Kidney (tissue), 14 donors: Measurements from ENCODE around the gene PFDN1. TPM values are rescaled to one million over a fixed set of nuclear protein-coding genes. Genes with fewer than 3 reads are reported as not detected.
A peak's percentile ranks its signal among the peaks of the same experiment; 100 is the strongest.

ENCODE experiments used
- DNase-seq, 5 donors: peaks; one replicate each; pipeline ENCODE4 v3.0.0-alpha.2; 2013 to 2020
- FAIRE-seq: peaks from 2 replicates; lab custom pipeline; 2012; peaks lifted over from hg19 to GRCh38; lab: Jason Lieb, UNC
- H3K27ac ChIP-seq, 2 donors: one replicate each; pipeline ENCODE4 v1.7.0; 2013; ENCODE audit warnings: low read depth in 2 of 2, low read length in 2 of 2, inconsistent platforms in 1 of 2
- H3K27me3 ChIP-seq: one replicate; pipeline ENCODE4 v1.7.1; 2013; ENCODE audit warnings: low read length, inconsistent platforms; ENCODE audit not compliant: control insufficient read depth, insufficient read depth
- H3K36me3 ChIP-seq, 3 donors: one replicate each; pipeline versions ENCODE4 v1.7.0 to v1.7.1; 2013; ENCODE audit warnings: low read length in 3 of 3, control low read depth in 1 of 3, inconsistent platforms in 1 of 3; ENCODE audit not compliant: insufficient read depth in 3 of 3, control insufficient read depth in 2 of 3
- H3K4me1 ChIP-seq, 3 donors: one replicate each; pipeline versions ENCODE4 v1.7.0 to v1.7.1; 2013; ENCODE audit warnings: low read length in 3 of 3, inconsistent platforms in 1 of 3, low read depth in 1 of 3; ENCODE audit not compliant: control insufficient read depth in 2 of 3, insufficient read depth in 2 of 3
- H3K4me3 ChIP-seq, 3 donors: one replicate each; pipeline versions ENCODE4 v1.7.0 to v1.8.1; 2013; ENCODE audit warnings: low read length in 3 of 3, control low read depth in 1 of 3, inconsistent platforms in 1 of 3
- H3K9ac ChIP-seq, 3 donors: one replicate each; pipeline versions ENCODE4 v1.7.0 to v1.7.1; 2013; ENCODE audit warnings: low read length in 3 of 3, control low read depth in 1 of 3, inconsistent platforms in 1 of 3
- H3K9me3 ChIP-seq, 3 donors: one replicate each; pipeline versions ENCODE4 v1.7.0 to v1.7.1; 2013; ENCODE audit warnings: low read length in 3 of 3, control low read depth in 1 of 3, inconsistent platforms in 1 of 3; ENCODE audit not compliant: control insufficient read depth in 2 of 3, insufficient read depth in 1 of 3
- intact Hi-C: fragments of 100-400 bp; cut with DNase I; formaldehyde crosslinking; loops from one replicate; pipeline ENCODE4 v1.11.1; 2022
- polyA plus RNA-seq: library from polyadenylated mRNA; stranded (reverse); fragments of 350-450 nt; fragmentation: Illumina TruSeq; extraction: RNeasy Lipid Tissue Mini Kit (QIAGEN cat#74804); gene quantifications from one replicate; pipeline ENCODE4 v1.2.3, GENCODE V29; 2014; ENCODE audit warnings: low read depth, low replicate concordance; ENCODE audit not compliant: insufficient read depth
- total RNA-seq: library from RNA; stranded (reverse); fragmentation: NEBNext Ultra II Directional; extraction: Animal tissue kit (Norgen Biotek cat#: 25700); gene quantifications from one replicate; pipeline ENCODE4 v1.2.1, GENCODE V29; 2021
- TF ChIP-seq, protein P1 (sequence below): IDR thresholded peaks from 3 replicates; pipeline ENCODE4 v1.5.1; 2012; ENCODE audit warnings: mild to moderate bottlenecking, moderate library complexity, borderline replicate concordance; ENCODE audit not compliant: insufficient read depth; ENCODE audit errors: extremely low read depth
- donor health status: control.
- donor health status: control.
- donor health status: control.
- donor health status: control.
- donor health status: control.
- donor health status: DM: yes; HTN: yes; CAD: no.
- donor health status: Normal renal cell carcinoma (clear cell type).

Gene PFDN1
- total and polyA plus RNA-seq, 2 donors from 2014 or later: 48.9 to 85.8 TPM

DNA sequence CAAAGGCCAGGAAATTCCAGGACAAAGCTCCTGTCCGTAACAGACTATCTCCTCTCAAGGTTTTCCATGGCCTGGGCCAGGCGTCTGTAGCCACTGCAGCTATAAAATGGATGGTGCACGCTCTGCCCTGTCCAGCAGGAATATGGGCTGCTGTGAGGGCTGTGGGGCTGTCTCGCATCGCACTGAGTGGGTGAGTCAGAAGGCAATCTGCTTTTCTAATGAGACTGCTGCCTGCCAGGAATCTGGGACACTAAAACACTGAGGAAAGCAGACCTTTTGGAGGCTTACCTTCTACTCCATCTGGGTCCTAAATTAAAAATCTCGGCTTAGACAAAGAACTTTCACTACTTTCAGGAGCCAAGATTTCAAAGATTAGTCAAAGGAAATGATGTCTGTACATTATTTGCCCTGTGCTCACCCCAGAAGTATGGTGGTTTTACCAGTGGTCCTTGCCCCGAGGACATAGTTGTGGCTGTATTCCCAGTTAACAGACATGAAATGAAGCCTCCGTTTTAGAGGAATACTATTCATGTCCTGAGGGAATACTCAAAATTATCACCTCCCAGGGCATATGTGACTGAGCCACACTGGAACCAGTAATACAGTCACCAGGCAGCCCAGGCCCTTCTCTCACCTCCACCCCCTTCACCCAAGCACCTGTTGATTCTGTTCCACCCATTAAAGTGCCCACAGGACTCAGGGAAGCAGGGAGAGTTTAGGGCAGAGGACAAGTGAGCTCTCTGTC lies 56.4 kb downstream of the PFDN1 start:
- H3K4me3 ChIP-seq: no peak overlapping the region
- H3K27me3 ChIP-seq: no peaks in the 10 kb centered on the region
- intact Hi-C loops: loop anchor here (5.0 kb wide), 1 partner anchor 101 kb away; the partner anchor contains the start of gene HBEGF
- FAIRE-seq (no peak), DNase-seq (peak in 1 of 5 donors; percentile 81)
- H3K27ac ChIP-seq: peak overlapping the region in 1 of 2 donors; percentile 47
- H3K36me3 ChIP-seq: peaks cover 2 to 18% (median 5%) of the 10 kb centered on the region in 3 donors
- peaks cover 0 to 23% (median 18%) of the 10 kb centered on the region in 3 donors for H3K4me1 ChIP-seq
- TF ChIP-seq, protein P1, sequence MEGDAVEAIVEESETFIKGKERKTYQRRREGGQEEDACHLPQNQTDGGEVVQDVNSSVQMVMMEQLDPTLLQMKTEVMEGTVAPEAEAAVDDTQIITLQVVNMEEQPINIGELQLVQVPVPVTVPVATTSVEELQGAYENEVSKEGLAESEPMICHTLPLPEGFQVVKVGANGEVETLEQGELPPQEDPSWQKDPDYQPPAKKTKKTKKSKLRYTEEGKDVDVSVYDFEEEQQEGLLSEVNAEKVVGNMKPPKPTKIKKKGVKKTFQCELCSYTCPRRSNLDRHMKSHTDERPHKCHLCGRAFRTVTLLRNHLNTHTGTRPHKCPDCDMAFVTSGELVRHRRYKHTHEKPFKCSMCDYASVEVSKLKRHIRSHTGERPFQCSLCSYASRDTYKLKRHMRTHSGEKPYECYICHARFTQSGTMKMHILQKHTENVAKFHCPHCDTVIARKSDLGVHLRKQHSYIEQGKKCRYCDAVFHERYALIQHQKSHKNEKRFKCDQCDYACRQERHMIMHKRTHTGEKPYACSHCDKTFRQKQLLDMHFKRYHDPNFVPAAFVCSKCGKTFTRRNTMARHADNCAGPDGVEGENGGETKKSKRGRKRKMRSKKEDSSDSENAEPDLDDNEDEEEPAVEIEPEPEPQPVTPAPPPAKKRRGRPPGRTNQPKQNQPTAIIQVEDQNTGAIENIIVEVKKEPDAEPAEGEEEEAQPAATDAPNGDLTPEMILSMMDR: no peak
- no peaks in the 10 kb centered on the region for H3K9me3 ChIP-seq
- H3K9ac ChIP-seq: no peak overlapping the region

DNA sequence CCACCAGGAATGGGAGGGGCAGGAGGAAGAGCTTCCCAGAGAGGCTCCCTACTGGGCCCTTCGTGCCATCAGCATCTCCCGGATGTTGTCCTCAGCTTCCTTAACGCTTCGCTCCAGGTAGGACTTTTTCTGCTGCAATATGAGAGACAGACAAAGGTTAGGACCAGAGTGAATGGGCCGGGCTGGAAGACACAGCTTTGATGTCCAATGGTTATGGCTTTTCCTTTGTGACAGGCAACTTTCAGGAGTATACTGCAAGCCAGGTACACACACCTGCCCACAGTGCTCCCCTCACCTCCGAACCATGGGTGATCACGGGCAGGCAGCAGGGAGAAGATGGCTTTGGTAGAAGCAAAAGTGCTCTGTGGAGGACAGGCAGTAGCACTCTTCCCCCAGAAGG lies 57.0 kb downstream of the PFDN1 start:
- TF ChIP-seq, protein P1: no peak
- Histone ChIP-seq H3K4me1 (peaks cover 5 to 28% (median 24%) of the 10 kb centered on the region in 3 donors), H3K27ac (peak overlapping the region in 1 of 2 donors; percentile 47), H3K27me3 (no peaks in the 10 kb centered on the region), H3K36me3 (peaks cover 2 to 18% (median 5%) of the 10 kb centered on the region in 3 donors), H3K9ac (no peak overlapping the region), H3K9me3 (no peaks in the 10 kb centered on the region), H3K4me3 (no peak overlapping the region)
- no peak for DNase-seq
- no peak for FAIRE-seq
- intact Hi-C loops: loop anchor here (5.0 kb wide), 1 partner anchor 101 kb away; the partner anchor contains the start of gene HBEGF

DNA sequence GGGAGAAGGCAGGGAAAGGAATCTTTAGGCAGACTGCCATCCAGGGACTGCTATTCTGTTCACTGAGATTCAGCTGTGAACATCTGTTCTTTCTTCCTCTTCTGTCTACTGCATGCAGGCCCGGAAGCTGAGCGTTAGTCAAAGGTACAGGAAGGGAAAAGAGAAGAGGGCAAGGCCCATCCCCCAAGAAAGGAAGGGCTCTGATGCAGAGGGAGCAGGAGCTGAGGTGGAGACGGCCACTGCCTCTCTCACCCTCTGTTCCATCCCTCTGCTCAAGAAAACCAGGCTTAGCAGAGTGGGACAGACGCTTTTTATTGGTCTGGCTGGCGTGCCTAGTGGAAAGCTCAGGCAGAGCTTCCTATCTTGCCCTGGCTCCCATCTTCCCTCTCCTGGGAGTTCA lies 57.6 kb downstream of the PFDN1 start:
- H3K27me3 ChIP-seq: no peaks in the 10 kb centered on the region
- H3K9ac ChIP-seq: no peak overlapping the region
- H3K9me3 ChIP-seq: no peaks in the 10 kb centered on the region
- DNase-seq (peak in 1 of 5 donors; percentile 42), FAIRE-seq (no peak)
- peaks cover 5 to 34% (median 30%) of the 10 kb centered on the region in 3 donors for H3K4me1 ChIP-seq
- H3K4me3 ChIP-seq: no peak overlapping the region
- peaks cover 2 to 15% (median 5%) of the 10 kb centered on the region in 3 donors for H3K36me3 ChIP-seq
- peak overlapping the region in 1 of 2 donors; percentile 15 for H3K27ac ChIP-seq
- TF ChIP-seq, protein P1: no peak
- intact Hi-C loops: loop anchor here (5.0 kb wide), 1 partner anchor 102 kb away; the partner anchor contains the start of gene HBEGF
